SK-N-SH (cell line): ENCODE results near the gene METTL25B. TPM values are rescaled to one million over a fixed set of nuclear protein-coding genes. Genes with fewer than 3 reads are reported as not detected.

Experiments
- CTCF ChIA-PET: fragments of 300-600, 350-600 bp; formaldehyde crosslinking; extraction: SDS; loops from one replicate; lab custom pipeline; 2021; lab: Yijun Ruan, JAX
- POLR2A ChIA-PET: fragments of 350-600 bp; sonication (Branson Sonifier 250); formaldehyde crosslinking; extraction: SDS; loops from one replicate; lab custom pipeline; 2020; ENCODE audit warnings: antibody characterized with exemption, inconsistent platforms; lab: Yijun Ruan, JAX
- DNase-seq: peaks from one replicate; pipeline ENCODE4 v3.0.0; 2012
- H2AFZ ChIP-seq: fragments of 200-600 bp; sonication (generic); 2 replicates; pipeline ENCODE4 v1.8.1; 2016; ENCODE audit warnings: antibody characterized with exemption, mild to moderate bottlenecking, low read depth
- H3F3A ChIP-seq: fragments of 200-600 bp; sonication (generic); replicated peaks from 2 replicates; pipeline ENCODE3; 2016; ENCODE audit warnings: antibody characterized with exemption, mild to moderate bottlenecking; ENCODE audit not compliant: insufficient read depth
- H3K27ac ChIP-seq, 2 experiments: fragments of 200-500 bp in 1 of 2; fragments of 200-600 bp in 1 of 2; sonication (Bioruptor generic) in 1 of 2; sonication (generic), shearing (Covaris generic) in 1 of 2; 2 replicates each; pipeline versions ENCODE4 v1.5.1 to v1.6.1; 2014 to 2016; ENCODE audit warnings: low read depth in 2 of 2, inconsistent platforms in 1 of 2, low read length in 1 of 2, mild to moderate bottlenecking in 1 of 2, mixed read lengths in 1 of 2
- H3K27me3 ChIP-seq: fragments of 200-600 bp; sonication (generic), shearing (Covaris generic); 2 replicates; pipeline ENCODE4 v1.6.1; 2016; ENCODE audit warnings: mixed run types; ENCODE audit not compliant: insufficient read depth
- H3K36me3 ChIP-seq, 2 experiments: fragments of 200-500 bp in 1 of 2; fragments of 200-600 bp in 1 of 2; sonication (Bioruptor generic) in 1 of 2; sonication (generic) in 1 of 2; replicated peaks in 1 of 2; 2 replicates each; pipeline versions ENCODE3 to v1.5.1; 2014 to 2016; ENCODE audit warnings: low read length in 1 of 2, mild to moderate bottlenecking in 1 of 2; ENCODE audit not compliant: insufficient read depth in 2 of 2, control insufficient read depth in 1 of 2
- H3K4me1 ChIP-seq, 2 experiments: fragments of 200-500 bp in 1 of 2; fragments of 200-600 bp in 1 of 2; sonication (Bioruptor generic) in 1 of 2; sonication (generic), shearing (Covaris generic) in 1 of 2; 2 replicates each; pipeline versions ENCODE4 v1.5.1 to v1.6.1; 2014 to 2016; ENCODE audit warnings: low read depth in 1 of 2, low read length in 1 of 2, mixed run types in 1 of 2; ENCODE audit not compliant: insufficient read depth in 2 of 2, control insufficient read depth in 1 of 2
- H3K4me2 ChIP-seq: fragments of 200-600 bp; sonication (generic), shearing (Covaris generic); 2 replicates; pipeline ENCODE4 v1.6.1; 2017; ENCODE audit warnings: mixed run types
- H3K4me3 ChIP-seq, 2 experiments: fragments of 200-500 bp in 1 of 2; fragments of 200-600 bp in 1 of 2; sonication (Bioruptor generic) in 1 of 2; sonication (generic), shearing (Covaris generic) in 1 of 2; 2 replicates each; pipeline versions ENCODE4 v1.5.1 to v1.8.1; 2014 to 2016; ENCODE audit warnings: low read depth in 2 of 2, inconsistent platforms in 1 of 2, low read length in 1 of 2, mild to moderate bottlenecking in 1 of 2, mixed read lengths in 1 of 2, moderate library complexity in 1 of 2
- H3K79me2 ChIP-seq: fragments of 200-600 bp; sonication (generic); 2 replicates; pipeline ENCODE4 v1.8.1; 2017; ENCODE audit warnings: mild to moderate bottlenecking; ENCODE audit not compliant: insufficient read depth
- H3K9ac ChIP-seq: fragments of 200-600 bp; sonication (generic); 2 replicates; pipeline ENCODE4 v1.6.1; 2017; ENCODE audit warnings: mixed run types
- H3K9me2 ChIP-seq: fragments of 200-600 bp; sonication (generic); 2 replicates; pipeline ENCODE4 v1.6.1; 2017; ENCODE audit warnings: mixed run types
- H3K9me3 ChIP-seq: fragments of 200-600 bp; sonication (generic); 2 replicates; pipeline ENCODE4 v1.6.1; 2017; ENCODE audit warnings: mixed run types, mild to moderate bottlenecking, moderate library complexity
- H4K20me1 ChIP-seq: fragments of 200-600 bp; sonication (generic); 2 replicates; pipeline ENCODE4 v1.6.1; 2017; ENCODE audit warnings: mild to moderate bottlenecking, mixed run types; ENCODE audit not compliant: insufficient read depth
- ELF1 ChIP-seq: IDR thresholded peaks from 2 replicates; pipeline ENCODE4 v1.4.0; 2012
- EZH2phosphoT487 ChIP-seq: fragments of 200-600 bp; sonication (generic); IDR thresholded peaks from 2 replicates; pipeline ENCODE4 v1.6.1; 2017; ENCODE audit warnings: low read depth, mixed run types, mild to moderate bottlenecking, antibody characterized with exemption, moderate library complexity, borderline replicate concordance
- FOSL2 ChIP-seq: IDR thresholded peaks from 2 replicates; pipeline ENCODE4 v1.4.0; 2012; ENCODE audit warnings: low read depth, mild to moderate bottlenecking, moderate library complexity, borderline replicate concordance
- FOXJ3 ChIP-seq: sonication (generic); formaldehyde crosslinking; IDR thresholded peaks from 2 replicates; pipeline ENCODE4 v1.5.1; 2020; ENCODE audit warnings: mild to moderate bottlenecking, missing genetic modification reagents
- FOXM1 ChIP-seq: IDR thresholded peaks from 2 replicates; pipeline ENCODE4 v1.4.0; 2012; ENCODE audit warnings: low read depth, mild to moderate bottlenecking
- GABPA ChIP-seq: IDR thresholded peaks from 2 replicates; pipeline ENCODE4 v1.4.0; 2012; ENCODE audit warnings: low read depth, mild to moderate bottlenecking
- JUND ChIP-seq: IDR thresholded peaks from 2 replicates; pipeline ENCODE4 v1.4.0; 2012
- MXI1 ChIP-seq: IDR thresholded peaks from 2 replicates; pipeline ENCODE4 v1.6.1; 2012; ENCODE audit warnings: mild to moderate bottlenecking, low read depth, low read length, improper control_type of control experiment
- PBX3 ChIP-seq: IDR thresholded peaks from 2 replicates; pipeline ENCODE4; 2012
- RAD21 ChIP-seq: IDR thresholded peaks from 2 replicates; pipeline ENCODE4 v1.6.1; 2012; ENCODE audit warnings: mild to moderate bottlenecking, low read length
- RXRA ChIP-seq: IDR thresholded peaks from 2 replicates; pipeline ENCODE4 v1.4.0; 2012; ENCODE audit warnings: low read depth, mild to moderate bottlenecking, borderline replicate concordance
- SIN3A ChIP-seq: IDR thresholded peaks from 2 replicates; pipeline ENCODE4 v1.6.1; 2012; ENCODE audit warnings: low read depth, mild to moderate bottlenecking, low read length, moderate library complexity, borderline replicate concordance
- USF1 ChIP-seq: IDR thresholded peaks from 2 replicates; pipeline ENCODE4 v1.4.0; 2012; ENCODE audit warnings: low read depth, borderline replicate concordance
- USF2 ChIP-seq: fragments of 150-350 bp; IDR thresholded peaks from 2 replicates; pipeline ENCODE4 v1.6.1; 2017; ENCODE audit warnings: antibody characterized with exemption, low read length, low read depth, borderline replicate concordance
- YY1 ChIP-seq: IDR thresholded peaks from 2 replicates; pipeline ENCODE4 v1.4.0; 2012; ENCODE audit warnings: low read depth, mild to moderate bottlenecking
- WGBS: methylation state at CpG from one replicate; pipeline ENCODE4 v1.1.6; 2017; ENCODE audit warnings: low lambda C conversion rate; 5-methylcytosine and 5-hydroxymethylcytosine counted together
- polyA plus RNA-seq, 3 experiments: library from polyadenylated mRNA; depleted of rRNA; stranded (reverse); fragments of >200 nt; gene quantifications; 2 replicates each; pipeline ENCODE4 v1.2.3, GENCODE V29; 2012
- TF ChIP-seq, protein P1 (sequence below): IDR thresholded peaks from 2 replicates; pipeline ENCODE4 v1.4.0; 2012; ENCODE audit warnings: low read depth
- TF ChIP-seq, protein P2 (sequence below): IDR thresholded peaks from 2 replicates; pipeline ENCODE4 v1.4.0; 2012; ENCODE audit warnings: low read depth, borderline replicate concordance

METTL25B gene
- polyA plus RNA-seq, 1 of the 3 experiments (the other 2 are of a cell fraction): 20.1 TPM

DNA sequence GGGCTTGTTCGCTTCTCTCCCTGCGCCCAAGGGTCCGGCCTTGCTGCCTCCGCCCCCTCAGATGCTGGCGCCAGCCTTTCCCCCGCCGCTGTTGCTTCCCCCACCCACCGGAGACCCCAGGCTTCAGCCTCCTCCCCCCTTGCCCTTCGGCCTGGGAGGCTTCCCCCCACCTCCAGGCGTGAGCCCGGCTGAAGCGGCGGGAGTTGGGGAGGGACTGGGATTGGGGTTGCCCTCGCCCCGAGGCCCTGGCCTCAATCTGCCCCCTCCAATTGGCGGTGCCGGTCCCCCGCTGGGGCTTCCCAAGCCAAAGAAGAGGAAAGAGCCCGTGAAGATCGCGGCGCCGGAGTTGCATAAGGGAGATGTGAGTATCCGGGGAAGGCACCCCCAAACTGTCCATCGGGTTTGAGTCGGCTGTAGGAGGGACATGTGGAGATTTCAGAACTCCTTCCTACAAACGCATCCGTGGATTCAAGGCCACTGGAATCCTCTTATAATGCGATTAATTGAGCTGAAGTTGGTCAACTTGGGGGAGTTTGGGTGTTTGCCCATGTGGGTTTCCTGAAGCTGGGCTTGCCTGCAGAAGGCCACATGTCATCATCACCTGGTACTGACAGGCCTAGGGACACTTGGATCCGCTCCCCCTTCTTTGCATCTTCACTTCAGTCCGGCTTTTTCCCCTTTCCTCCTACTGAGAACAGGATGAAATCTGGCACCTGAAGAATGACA, 39.8 kb downstream of the METTL25B start:
- Histone ChIP-seq H3K4me1 (peaks cover 28 to 30% of the 10 kb centered on the region in 2 experiments; a peak in 3 of 4 replicates), H3F3A (no peaks in the 10 kb centered on the region), H3K4me2 (peak overlapping the region; percentile 89), H3K4me3 (peak overlapping the region; percentile 72 to 86), H3K9me2 (no peaks in the 10 kb centered on the region), H3K36me3 (peaks cover 18 to 19% of the 10 kb centered on the region in 2 experiments), H3K27ac (peak overlapping the region; percentile 77 to 90), H3K9ac (peak overlapping the region; percentile 95)
- 3% methylated on average over 14 of the region's 31 CpGs for WGBS
- POLR2A ChIA-PET: interaction anchor here (1.0 to 3.9 kb wide), 5 partner anchors 16 to 79 kb away, joined by 3 to 27 read pairs (median 6); partner anchors contain the start of genes HDGF and MRPL24
- no peak for TF ChIP-seq FOXJ3 (CRISPR knock-in tag)
- TF ChIP-seq USF1: no peak
- TF ChIP-seq YY1: no peak
- no peak for TF ChIP-seq GABPA
- no peak for TF ChIP-seq USF2
- TF ChIP-seq FOXM1: no peak
- TF ChIP-seq, protein P1, sequence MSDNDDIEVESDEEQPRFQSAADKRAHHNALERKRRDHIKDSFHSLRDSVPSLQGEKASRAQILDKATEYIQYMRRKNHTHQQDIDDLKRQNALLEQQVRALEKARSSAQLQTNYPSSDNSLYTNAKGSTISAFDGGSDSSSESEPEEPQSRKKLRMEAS: no peak
- TF ChIP-seq RXRA: no peak
- TF ChIP-seq PBX3: no peak
- TF ChIP-seq MXI1: peak; percentile 87
- TF ChIP-seq, protein P2, sequence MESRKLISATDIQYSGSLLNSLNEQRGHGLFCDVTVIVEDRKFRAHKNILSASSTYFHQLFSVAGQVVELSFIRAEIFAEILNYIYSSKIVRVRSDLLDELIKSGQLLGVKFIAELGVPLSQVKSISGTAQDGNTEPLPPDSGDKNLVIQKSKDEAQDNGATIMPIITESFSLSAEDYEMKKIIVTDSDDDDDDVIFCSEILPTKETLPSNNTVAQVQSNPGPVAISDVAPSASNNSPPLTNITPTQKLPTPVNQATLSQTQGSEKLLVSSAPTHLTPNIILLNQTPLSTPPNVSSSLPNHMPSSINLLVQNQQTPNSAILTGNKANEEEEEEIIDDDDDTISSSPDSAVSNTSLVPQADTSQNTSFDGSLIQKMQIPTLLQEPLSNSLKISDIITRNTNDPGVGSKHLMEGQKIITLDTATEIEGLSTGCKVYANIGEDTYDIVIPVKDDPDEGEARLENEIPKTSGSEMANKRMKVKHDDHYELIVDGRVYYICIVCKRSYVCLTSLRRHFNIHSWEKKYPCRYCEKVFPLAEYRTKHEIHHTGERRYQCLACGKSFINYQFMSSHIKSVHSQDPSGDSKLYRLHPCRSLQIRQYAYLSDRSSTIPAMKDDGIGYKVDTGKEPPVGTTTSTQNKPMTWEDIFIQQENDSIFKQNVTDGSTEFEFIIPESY: no peak
- no peak for TF ChIP-seq ELF1
- TF ChIP-seq SIN3A: peak; percentile 57; the same call in 1 of the 2 replicates
- TF ChIP-seq JUND: no peak
- TF ChIP-seq EZH2phosphoT487: no peak
- no peak for TF ChIP-seq FOSL2
- no peak for TF ChIP-seq RAD21
- TF ChIP-seq, all 33 proteins: peak for 2
- Histone ChIP-seq H2AFZ (no peak overlapping the region), H4K20me1 (peaks cover 21% of the 10 kb centered on the region), H3K79me2 (peaks cover 69% of the 10 kb centered on the region), H3K27me3 (no peaks in the 10 kb centered on the region), H3K9me3 (no peaks in the 10 kb centered on the region)
- peak; percentile 63 for DNase-seq
- CTCF ChIA-PET: interaction anchor here (1.0 to 9.5 kb wide), 13 partner anchors 21 to 383 kb away, joined by 3 to 64 read pairs (median 4); partner anchors contain the start of genes INSRR, ISG20L2, METTL25B and NTRK1
